Spleen (tissue), 7 donors: ENCODE data around the gene VAMP2.

Experiments used
- CTCF ChIP-seq, 11 experiments: fragments of 200-600 bp in 7 of 11; fragments of 450-650 bp in 4 of 11; sonication (generic) in 4 of 11; IDR thresholded peaks in 8 of 11; conservative IDR thresholded peaks in 3 of 11; 1 replicate in 7 of 11; 2 replicates in 4 of 11; pipeline versions ENCODE4 v1.4.0 to v1.8.0; 2016 to 2021; ENCODE audit warnings: antibody characterized with exemption in 11 of 11, inconsistent platforms in 4 of 11, mild to moderate bottlenecking in 1 of 11
- POLR2A ChIP-seq, 3 donors: fragments of 450-650 bp; IDR thresholded peaks; one replicate each; pipeline ENCODE4 v1.5.1; 2017; ENCODE audit warnings: antibody characterized with exemption in 3 of 3, mild to moderate bottlenecking in 1 of 3
- donor health status: DM: no; HTN: no; CAD: no; lungs with moderate emphysema.
- donor health status: DM: no; HTN: no; CAD: no.
- donor health status: DM: no; HTN: no; CAD: no.

- TF ChIP-seq POLR2A (IDR thresholded peaks at IDR 0.05) (no peak), CTCF (IDR thresholded peaks at IDR 0.05 in 8 of 11, conservative IDR thresholded peaks at IDR 0.05 in 3 of 11) (no peak)
Measured at GRCh38 chr17:8164815-8165131, 2.0 kb upstream of the VAMP2 start.
